Activated CD4-positive, alpha-beta T cell treated with anti-CD3 and anti-CD28 coated beads, Interleukin-2, amount 50 U/mL, for 1 hour (primary cell): Measurements from ENCODE around the gene CRELD1.

ENCODE experiments used
- DNase-seq: peaks from one replicate; pipeline ENCODE4 v3.0.0-alpha.2; 2020

Gene CRELD1

DNA sequence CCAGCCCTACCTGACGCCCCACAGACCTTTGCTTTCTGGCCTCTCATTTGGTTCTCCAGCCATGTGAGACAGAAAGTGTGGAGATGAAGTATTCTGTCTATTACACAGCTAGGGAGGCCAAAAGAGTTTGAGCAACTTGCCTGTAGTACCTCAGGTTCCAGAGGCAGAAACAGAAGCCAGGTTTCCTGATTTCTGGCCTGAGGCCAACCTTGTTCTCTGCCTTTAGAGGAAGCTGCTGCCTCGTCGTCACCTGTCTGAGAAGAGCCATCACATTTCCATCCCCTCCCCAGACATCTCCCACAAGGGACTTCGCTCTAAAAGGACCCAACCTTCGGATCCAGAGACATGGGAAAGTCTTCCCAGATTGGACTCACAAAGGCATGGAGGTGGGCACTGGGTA lies 27.2 kb upstream of the CRELD1 start:
- DNase-seq = no peak

GRCh38 chr3:9908286-9908685 lies 25.3 kb upstream of the CRELD1 start:
- DNase-seq = no peak

GRCh38 chr3:9909221-9910013 lies 24.2 kb upstream of the CRELD1 start:
- no peak for DNase-seq

- DNase-seq = no peak
These were observed 21.8 kb upstream of the CRELD1 start for GRCh38 chr3:9911863-9912262.

GRCh38 chr3:9912294-9912935 lies 21.2 kb upstream of the CRELD1 start:
- no peak for DNase-seq

DNA sequence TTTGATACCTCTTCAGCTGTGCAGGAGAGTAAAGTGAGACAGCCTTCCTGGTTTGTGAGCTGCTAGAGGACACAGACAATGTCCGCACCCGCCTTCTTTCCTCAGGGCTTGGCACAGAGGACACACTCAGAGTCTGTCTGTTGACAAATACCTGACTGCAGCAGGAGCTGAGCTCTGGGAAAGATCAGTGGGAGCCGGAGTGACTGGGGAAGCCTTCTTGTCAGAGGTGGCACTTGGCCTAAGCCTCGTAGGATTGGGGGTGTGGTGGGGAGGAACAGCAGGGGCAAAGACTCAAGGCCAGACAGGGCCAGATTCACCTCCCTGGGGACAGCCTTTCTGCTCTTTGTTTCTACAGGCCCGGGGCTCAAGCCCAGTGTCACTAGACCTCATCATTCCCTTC lies 20.0 kb upstream of the CRELD1 start:
- no peak for DNase-seq

- no peak for DNase-seq
These were observed 19.6 kb upstream of the CRELD1 start for GRCh38 chr3:9914011-9914410.

DNA sequence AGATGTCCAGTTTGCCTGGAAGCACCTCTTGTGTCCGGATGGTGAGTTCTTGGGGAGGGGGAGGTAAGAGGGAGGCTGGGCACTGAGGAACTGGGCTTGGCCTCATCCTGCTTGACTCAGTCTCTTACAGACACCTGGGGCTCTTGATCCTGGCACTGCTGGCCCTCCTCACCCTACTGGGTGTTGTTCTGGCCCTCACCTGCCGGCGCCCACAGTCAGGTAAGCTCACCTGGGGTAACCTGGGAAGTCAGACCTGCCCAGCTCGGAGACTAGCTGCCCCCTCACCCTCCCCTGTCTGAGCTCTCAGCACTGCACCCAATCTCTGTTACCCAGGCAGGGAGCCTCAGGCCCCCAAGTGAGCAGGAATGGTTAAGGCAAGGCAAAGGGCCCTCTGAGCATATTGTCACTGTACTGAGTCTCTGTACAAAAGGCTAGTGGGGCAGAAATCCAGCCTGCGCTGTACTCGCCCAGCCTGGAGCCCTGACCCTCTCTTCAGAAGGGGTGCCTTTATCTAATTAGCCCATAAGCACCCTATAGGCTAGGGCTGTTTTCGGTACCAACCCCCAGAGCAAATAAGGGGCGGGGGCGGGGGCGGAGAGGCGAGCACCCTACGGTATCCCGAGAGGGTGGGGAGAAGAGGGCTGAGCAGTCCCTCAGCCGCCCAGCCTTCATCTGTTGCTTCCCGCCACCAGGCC lies 18.9 kb upstream of the CRELD1 start:
- peak; percentile 20 for DNase-seq

- DNase-seq = no peak
These were observed 18.1 kb upstream of the CRELD1 start for GRCh38 chr3:9915254-9916141.

DNA sequence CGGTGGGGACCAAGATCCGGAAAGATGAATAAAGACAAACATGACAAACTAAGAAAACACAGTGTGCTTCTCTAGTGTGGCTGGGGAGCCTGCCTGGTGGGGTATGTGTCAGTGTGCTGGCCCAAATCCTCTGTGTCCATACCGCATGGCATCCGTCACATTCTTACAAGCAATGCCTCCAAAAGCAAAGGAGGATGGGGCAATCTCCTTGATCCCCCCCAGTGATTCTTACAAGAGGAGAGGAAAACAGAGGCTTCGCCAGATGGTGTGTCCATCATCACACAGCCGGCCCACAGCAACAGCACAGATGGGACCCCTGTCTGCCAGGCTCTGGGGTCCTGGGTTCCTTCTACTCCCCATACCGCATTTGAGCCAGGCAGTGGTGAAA lies 17.3 kb upstream of the CRELD1 start:
- no peak for DNase-seq

GRCh38 chr3:9916734-9917680 lies 16.6 kb upstream of the CRELD1 start, which contains the start of gene IL17RC:
Gene IL17RC, plus strand, starts transcription at chr3:9917098. Its CDS starts 218 bp downstream, at chr3:9917316.
- DNase-seq = no peak

DNA sequence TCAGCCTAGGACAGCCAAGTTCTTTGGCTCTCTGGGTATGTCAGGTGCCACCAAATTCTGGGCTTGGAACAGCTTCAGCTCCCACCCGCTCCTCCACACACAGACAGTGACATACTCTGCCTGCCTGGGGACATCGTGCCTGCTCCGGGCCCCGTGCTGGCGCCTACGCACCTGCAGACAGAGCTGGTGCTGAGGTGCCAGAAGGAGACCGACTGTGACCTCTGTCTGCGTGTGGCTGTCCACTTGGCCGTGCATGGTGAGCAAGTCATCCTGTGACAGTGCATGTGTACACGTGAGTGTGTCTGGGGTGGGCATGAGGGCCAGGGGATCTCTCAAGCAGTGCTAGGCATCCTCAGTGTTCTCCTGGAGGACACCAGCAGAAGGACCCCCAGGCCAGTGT lies 15.8 kb upstream of the CRELD1 start:
- no peak for DNase-seq

GRCh38 chr3:9918261-9919038 lies 15.2 kb upstream of the CRELD1 start:
- no peak for DNase-seq

DNA sequence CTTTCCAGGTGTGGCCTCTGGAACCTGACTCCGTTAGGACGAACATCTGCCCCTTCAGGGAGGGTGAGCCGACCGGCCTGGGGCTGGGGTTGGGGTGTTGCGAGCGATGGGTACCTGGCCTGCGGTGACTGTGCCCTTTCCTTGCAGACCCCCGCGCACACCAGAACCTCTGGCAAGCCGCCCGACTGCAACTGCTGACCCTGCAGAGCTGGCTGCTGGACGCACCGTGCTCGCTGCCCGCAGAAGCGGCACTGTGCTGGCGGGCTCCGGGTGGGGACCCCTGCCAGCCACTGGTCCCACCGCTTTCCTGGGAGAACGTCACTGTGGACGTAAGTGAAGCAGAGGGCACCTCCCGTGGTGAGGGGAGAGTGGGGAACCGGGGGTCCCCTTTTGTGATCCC lies 5.5 kb upstream of the CRELD1 start:
- no peak for DNase-seq

DNA sequence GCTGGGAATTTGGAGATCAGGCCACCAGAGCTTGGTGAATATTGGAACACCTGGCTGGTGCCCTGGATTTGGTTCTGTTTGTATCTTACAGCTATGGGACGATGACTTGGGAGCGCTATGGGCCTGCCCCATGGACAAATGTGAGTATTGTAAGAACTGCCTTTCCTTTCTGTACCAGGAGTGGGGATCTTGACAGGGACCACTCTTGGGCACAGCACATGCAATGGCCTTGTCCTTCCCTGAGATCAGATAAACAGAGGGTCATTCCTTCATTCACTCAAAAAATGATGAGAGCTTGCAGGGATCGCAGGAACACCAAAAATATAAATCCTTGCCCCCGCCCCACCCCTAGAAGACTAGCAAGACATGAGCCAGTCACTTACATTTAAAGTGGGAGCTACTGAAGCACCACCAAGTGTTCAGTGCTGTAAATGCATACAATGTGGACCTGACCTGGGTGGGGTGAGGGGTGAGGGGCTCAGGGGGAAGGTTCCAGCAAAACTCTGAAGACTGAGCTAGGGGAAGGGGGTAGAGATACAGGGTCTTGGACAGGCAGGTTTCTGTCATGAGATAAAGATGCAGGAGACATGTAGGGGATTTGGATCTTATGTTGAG lies 2.7 kb upstream of the CRELD1 start:
- no peak for DNase-seq

- DNase-seq = no peak
These were observed 1.1 kb upstream of the CRELD1 start for GRCh38 chr3:9932535-9932842.

DNA sequence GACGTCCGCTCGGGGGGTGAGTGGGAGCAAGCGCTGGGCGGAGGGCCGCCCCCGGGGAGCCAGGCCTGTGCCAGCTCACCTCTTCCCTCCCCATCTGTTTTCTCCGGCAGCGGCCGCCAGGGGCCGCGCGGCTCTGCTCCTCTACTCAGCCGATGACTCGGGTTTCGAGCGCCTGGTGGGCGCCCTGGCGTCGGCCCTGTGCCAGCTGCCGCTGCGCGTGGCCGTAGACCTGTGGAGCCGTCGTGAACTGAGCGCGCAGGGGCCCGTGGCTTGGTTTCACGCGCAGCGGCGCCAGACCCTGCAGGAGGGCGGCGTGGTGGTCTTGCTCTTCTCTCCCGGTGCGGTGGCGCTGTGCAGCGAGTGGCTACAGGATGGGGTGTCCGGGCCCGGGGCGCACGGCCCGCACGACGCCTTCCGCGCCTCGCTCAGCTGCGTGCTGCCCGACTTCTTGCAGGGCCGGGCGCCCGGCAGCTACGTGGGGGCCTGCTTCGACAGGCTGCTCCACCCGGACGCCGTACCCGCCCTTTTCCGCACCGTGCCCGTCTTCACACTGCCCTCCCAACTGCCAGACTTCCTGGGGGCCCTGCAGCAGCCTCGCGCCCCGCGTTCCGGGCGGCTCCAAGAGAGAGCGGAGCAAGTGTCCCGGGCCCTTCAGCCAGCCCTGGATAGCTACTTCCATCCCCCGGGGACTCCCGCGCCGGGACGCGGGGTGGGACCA lies 632 bp upstream of the CRELD1 start:
- peak; percentile 86 for DNase-seq

GRCh38 chr3:9934235-9934621 lies 594 bp downstream of the CRELD1 start:
- DNase-seq = peak; percentile 48

DNA sequence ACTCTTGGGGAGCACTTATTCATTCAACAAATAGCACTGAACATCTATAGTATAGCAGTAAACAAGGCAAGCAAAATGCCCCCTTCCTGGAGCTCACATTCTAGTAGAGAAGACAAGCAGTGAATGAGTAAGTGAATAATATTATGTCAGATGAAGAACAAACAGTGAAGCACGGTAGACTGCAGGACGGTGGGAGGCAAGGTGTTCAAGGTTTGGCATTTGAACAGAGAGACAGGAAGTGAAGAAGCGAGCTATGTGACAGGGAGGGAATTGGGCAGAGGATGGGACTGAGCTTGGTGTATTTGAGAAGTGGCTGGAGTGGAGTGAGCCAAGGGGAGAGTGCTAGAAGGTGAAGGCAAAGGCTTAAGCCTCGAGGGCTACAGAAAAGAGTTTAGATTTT lies 1.4 kb downstream of the CRELD1 start:
- no peak for DNase-seq

GRCh38 chr3:9935966-9936510 lies 2.4 kb downstream of the CRELD1 start:
- DNase-seq = no peak
